HG03558 (cell line): ENCODE data around the gene ABCD2.
"Not testable (repeated sequence)": the region's sequence is repeated elsewhere in the genome, so short reads cannot be mapped to it uniquely, and the experiment has no call there.

Source experiments
- ATAC-seq: cut with Tn5 transposase; IDR thresholded peaks from one replicate; pipeline ENCODE4 v1.9.1; 2021; ENCODE audit warnings: moderate number of reproducible peaks; ENCODE audit not compliant: unreplicated experiment; ENCODE audit errors: extremely low read depth

Gene ABCD2

DNA sequence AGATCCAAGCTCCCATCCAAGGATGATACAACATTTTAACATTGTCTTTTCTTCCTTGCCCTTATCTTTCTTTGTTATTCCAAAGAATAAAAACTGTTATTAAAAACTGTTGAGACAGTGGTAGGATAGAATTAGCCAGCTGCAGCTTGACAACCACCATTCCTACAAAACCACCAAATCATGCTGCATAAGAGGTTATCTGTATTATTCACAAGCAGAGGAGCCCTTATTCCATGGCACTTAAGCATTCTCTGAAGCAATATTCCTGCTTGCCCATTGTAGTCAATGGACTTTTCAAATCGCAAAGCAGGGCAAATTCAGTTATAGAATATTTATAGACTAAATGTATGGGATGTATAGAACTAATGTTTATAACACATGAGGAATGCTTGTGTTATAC, 3.4 kb downstream of the ABCD2 start:
- no peak for ATAC-seq

GRCh38 chr12:39613525-39613924, 6.1 kb downstream of the ABCD2 start:
- no peak for ATAC-seq

- ATAC-seq, result no peak
Observed at GRCh38 chr12:39612250-39612649, 7.4 kb downstream of the ABCD2 start.

DNA sequence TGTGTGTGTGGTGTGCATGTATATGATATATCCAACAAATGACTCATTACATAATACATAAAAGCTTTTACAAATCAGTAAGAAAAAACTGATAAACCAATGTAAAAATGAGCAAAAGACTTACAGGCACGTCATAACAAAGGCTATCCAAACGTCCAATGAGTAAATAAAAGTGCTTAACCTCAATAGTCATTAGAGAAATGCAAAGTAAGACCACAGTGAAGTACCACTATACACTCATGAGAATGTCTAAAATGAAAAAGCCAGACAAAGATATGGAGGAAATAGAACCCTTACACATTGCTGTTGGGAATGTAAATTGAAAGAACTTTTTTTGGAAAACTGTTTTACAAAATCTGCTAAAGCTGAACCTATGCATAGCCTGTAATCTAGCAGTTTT, 7.8 kb downstream of the ABCD2 start:
- no peak for ATAC-seq

DNA sequence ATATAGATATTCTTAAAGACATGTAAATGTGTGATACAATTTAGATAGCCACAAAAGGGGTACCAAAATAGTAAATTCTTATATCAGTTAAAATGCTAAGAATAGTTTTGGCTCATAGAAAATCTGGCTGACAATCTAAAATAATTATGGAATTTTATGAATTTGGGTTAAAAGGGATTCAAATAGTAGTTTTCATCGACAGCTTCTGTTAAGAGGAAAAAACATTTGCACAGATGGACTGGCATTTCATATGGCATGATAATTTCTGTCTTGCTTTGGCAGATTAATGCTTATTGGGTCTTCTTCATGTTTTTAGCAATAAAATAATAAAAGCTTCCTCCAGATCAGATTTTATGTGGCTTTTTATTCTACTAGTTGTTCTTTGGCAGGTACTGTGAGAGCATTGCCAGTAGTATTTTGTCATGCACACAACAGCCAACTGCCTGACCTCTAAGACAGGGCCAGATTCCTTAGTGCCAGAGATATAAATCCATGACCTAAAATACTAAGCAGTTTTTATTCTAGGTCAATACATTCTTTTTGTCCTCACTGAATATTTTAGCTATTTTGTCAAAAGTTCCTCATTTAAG, 9.1 kb downstream of the ABCD2 start:
- ATAC-seq, result no peak

- no peak for ATAC-seq
Observed at GRCh38 chr12:39606712-39607423, 12.7 kb downstream of the ABCD2 start.

- ATAC-seq, result no peak
Observed at GRCh38 chr12:39605996-39606395, 13.6 kb downstream of the ABCD2 start.

DNA sequence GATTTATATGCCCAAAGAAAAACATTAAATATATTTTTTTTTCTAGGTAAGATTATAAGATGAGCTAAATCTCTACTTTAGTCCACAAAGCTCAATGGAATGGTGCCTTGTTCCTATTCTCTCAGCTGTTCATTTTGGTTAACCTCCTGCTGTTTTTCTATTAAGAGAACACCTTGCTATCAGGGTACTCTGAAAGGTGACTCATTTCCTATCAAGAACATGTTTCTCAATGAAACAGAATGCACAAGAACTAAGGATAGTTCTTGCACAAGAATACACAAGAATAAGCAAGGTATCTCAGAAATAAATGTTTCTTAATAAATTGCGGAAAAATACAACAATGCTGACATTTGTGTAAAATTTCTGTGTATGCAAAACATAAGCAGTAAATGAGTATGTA, 14.1 kb downstream of the ABCD2 start:
- ATAC-seq, result no peak

- no peak for ATAC-seq
Observed at GRCh38 chr12:39603065-39603464, 16.5 kb downstream of the ABCD2 start.

GRCh38 chr12:39601951-39602350, 17.7 kb downstream of the ABCD2 start:
- not testable (repeated sequence) for ATAC-seq

GRCh38 chr12:39595928-39596327, 23.7 kb downstream of the ABCD2 start:
- ATAC-seq, result no peak

GRCh38 chr12:39592295-39592694, 27.3 kb downstream of the ABCD2 start:
- ATAC-seq, result no peak

GRCh38 chr12:39588348-39588747, 31.3 kb downstream of the ABCD2 start:
- ATAC-seq, result no peak

GRCh38 chr12:39587225-39587624, 32.4 kb downstream of the ABCD2 start:
- ATAC-seq, result peak; percentile 68

DNA sequence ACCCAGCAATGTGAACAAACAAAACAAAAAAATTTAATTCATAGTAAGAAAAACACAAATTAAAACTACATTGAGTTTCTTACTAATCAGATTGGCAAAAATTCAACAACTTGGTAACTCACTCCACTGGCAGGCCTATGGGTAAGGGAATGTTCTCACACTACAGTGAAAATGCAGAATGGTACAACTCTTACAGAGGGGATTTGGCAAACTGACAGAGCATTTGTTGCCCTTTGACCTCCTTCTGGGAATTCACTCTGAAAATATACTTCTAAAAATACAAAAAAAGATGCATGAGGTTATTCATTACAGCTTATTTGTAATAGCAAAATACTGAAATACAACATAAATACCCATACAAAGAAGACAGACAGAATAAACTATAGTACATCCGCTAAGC, 32.8 kb downstream of the ABCD2 start:
- no peak for ATAC-seq

DNA sequence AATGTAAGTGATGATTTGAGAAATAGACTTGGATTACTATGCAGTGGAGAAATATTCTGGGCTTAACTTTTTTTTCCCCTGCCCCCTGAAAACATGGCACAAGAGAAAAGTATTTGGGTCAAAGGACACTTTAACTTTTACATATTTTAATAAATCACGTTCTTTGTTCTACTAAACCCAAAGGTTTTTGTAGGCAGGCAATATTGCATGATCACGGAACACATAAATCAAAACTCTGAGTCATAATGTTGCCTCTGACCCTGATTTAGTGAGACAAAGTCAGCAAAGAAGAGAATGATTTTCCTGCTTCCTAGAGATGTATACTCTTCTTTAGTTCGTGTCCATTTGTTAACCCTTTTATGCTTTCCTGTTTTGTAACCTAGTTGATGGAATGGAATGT, 38.0 kb downstream of the ABCD2 start:
- no peak for ATAC-seq

GRCh38 chr12:39575498-39575875, 44.1 kb downstream of the ABCD2 start:
- no peak for ATAC-seq

DNA sequence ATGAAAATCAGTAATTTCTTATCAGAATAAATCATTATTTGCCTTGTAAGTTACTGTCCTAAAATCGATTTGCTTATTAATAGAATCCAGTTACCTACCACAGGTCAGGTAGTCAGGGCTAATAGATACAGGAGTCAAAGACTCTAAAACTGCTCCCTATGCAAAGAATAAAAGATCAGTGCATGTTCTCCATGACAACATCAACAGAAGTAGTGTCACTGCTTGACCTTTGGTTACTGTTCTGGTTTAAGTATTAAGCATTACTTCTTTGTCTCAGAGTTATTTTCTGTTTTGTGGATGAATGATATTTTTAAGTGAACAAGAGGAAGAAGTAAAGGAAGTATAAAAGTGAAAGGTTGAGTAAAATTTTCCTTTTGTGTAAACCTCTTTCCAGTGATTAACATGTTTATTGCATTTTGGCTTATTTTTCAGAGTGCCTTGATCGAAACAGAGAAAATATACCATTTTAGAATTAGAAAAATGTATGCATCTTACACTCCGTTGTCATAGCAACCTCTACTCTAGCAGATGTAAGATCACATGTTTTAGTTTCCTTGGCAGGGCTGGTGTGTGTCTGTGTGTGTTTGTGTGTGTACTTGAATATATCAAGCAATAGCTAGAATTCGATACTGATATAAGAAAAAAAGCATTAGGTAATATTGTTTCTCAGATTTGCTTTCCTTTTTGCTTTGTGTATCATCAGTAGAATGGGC, 44.7 kb downstream of the ABCD2 start:
- ATAC-seq, result no peak

DNA sequence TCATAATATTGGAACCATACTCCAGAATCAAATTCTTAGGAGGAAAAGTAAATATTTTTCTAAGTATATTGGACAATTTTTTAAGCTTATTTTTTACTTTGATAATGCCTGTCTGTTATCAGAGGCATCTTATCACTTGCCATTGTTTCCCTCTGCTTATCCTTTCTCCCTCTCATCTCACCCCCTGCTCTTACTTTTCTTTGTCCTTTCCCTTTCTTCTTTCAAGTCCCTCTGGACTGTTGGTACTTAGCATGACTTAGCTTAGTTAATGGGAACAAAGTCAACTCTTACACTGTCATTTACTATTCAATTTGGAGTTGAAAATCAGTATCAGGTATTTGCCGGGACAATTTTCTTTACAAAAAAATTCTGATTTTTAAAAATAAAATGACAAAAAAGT, 45.2 kb downstream of the ABCD2 start:
- no peak for ATAC-seq

- no peak for ATAC-seq
Observed at GRCh38 chr12:39573971-39574370, 45.6 kb downstream of the ABCD2 start.

DNA sequence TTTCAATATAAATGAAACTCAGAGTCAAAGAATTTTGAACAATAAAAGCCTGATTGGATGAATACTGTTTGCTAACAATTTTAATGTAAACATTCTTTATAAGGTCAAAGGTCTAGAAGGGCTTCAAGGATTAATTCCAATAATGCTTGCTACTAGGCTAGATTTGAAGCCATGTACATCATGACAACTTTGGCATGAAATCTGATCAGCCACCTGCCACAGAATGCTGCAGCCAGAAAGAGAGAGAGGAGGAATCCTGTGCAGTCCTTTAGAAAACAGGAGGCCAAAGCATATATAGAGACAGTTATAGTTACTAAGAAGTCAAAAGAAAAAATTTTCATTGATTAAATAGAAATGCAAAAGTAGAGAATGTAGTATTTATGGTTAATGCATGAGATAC, 47.1 kb downstream of the ABCD2 start:
- no peak for ATAC-seq

GRCh38 chr12:39571351-39571750, 48.3 kb downstream of the ABCD2 start:
- no peak for ATAC-seq
